SU-DHL-6 (cell line): ENCODE results near the gene PTPRCAP.
"Not testable (repeated sequence)": the region's sequence is repeated elsewhere in the genome, so short reads cannot be mapped to it uniquely, and the experiment has no call there.

Source experiments
- H2AFZ ChIP-seq: fragments of 200-600 bp; sonication (generic); 2 replicates; pipeline ENCODE4 v1.6.1; 2014; ENCODE audit warnings: low read depth, mild to moderate bottlenecking, moderate library complexity, mixed read lengths, antibody characterized with exemption, low read length; ENCODE audit not compliant: severe bottlenecking
- H3F3A ChIP-seq: fragments of 200-600 bp; shearing (Covaris generic); 2 replicates; pipeline ENCODE4 v1.6.0; 2016; ENCODE audit warnings: antibody characterized with exemption, mild to moderate bottlenecking; ENCODE audit not compliant: insufficient read depth
- H3K27ac ChIP-seq: fragments of 200-600 bp; sonication (generic); 2 replicates; pipeline ENCODE4 v1.5.1; 2016; ENCODE audit warnings: low read depth, mild to moderate bottlenecking, low read length, moderate library complexity, mixed read lengths
- H3K27me3 ChIP-seq: fragments of 200-600 bp; sonication (generic), shearing (Covaris generic); 2 replicates; pipeline ENCODE4 v1.6.0; 2014; ENCODE audit warnings: mild to moderate bottlenecking, low read length
- H3K36me3 ChIP-seq: fragments of 200-600 bp; sonication (generic); 2 replicates; pipeline ENCODE4 v1.6.1; 2014; ENCODE audit warnings: mild to moderate bottlenecking, low read length, mixed read lengths
- H3K4me2 ChIP-seq: fragments of 300-600, 200-600 bp; shearing (Covaris generic), sonication (generic); 2 replicates; pipeline ENCODE4 v1.6.0; 2014; ENCODE audit warnings: low read length, low read depth, mild to moderate bottlenecking; ENCODE audit not compliant: poor library complexity, severe bottlenecking
- H3K4me3 ChIP-seq: fragments of 200-600 bp; sonication (generic); 2 replicates; pipeline ENCODE4 v1.5.1; 2014; ENCODE audit warnings: antibody characterized with exemption, low read length, mild to moderate bottlenecking, mixed read lengths; ENCODE audit not compliant: insufficient read depth, poor library complexity, severe bottlenecking
- H3K79me2 ChIP-seq: fragments of 200-600 bp; sonication (generic); 2 replicates; pipeline ENCODE4 v1.6.1; 2014; ENCODE audit warnings: mild to moderate bottlenecking, low read length, moderate library complexity; ENCODE audit not compliant: insufficient read depth
- H3K9ac ChIP-seq: fragments of 200-600 bp; sonication (generic); 2 replicates; pipeline ENCODE4 v1.7.0; 2014; ENCODE audit warnings: mild to moderate bottlenecking, low read length
- H3K9me2 ChIP-seq: fragments of 200-600 bp; sonication (generic); replicated peaks from 2 replicates; pipeline ENCODE4 v1.6.1; 2014; ENCODE audit warnings: low read length; ENCODE audit not compliant: insufficient read depth
- H3K9me3 ChIP-seq: fragments of 200-600 bp; sonication (generic); 2 replicates; pipeline ENCODE4 v1.6.1; 2014; ENCODE audit warnings: low read length, mixed read lengths; ENCODE audit not compliant: insufficient read depth
- H4K20me1 ChIP-seq: fragments of 200-600 bp; sonication (generic); 2 replicates; pipeline ENCODE4 v1.6.1; 2014; ENCODE audit warnings: low read depth, mild to moderate bottlenecking, antibody characterized with exemption, low read length, moderate library complexity, mixed read lengths
- CTCF ChIP-seq: fragments of 200-600 bp; sonication (generic); IDR thresholded peaks from one replicate; pipeline ENCODE4 v1.5.1; 2017; ENCODE audit warnings: antibody characterized with exemption, mild to moderate bottlenecking, low read length, moderate library complexity; ENCODE audit not compliant: insufficient read depth, poor library complexity, severe bottlenecking
- EZH2phosphoT487 ChIP-seq: fragments of 200-600 bp; sonication (generic), shearing (Covaris generic); conservative IDR thresholded peaks from 2 replicates; pipeline ENCODE4 v1.6.1; 2018; ENCODE audit warnings: mild to moderate bottlenecking, antibody characterized with exemption, low read length, moderate library complexity, mixed read lengths

PTPRCAP gene

DNA sequence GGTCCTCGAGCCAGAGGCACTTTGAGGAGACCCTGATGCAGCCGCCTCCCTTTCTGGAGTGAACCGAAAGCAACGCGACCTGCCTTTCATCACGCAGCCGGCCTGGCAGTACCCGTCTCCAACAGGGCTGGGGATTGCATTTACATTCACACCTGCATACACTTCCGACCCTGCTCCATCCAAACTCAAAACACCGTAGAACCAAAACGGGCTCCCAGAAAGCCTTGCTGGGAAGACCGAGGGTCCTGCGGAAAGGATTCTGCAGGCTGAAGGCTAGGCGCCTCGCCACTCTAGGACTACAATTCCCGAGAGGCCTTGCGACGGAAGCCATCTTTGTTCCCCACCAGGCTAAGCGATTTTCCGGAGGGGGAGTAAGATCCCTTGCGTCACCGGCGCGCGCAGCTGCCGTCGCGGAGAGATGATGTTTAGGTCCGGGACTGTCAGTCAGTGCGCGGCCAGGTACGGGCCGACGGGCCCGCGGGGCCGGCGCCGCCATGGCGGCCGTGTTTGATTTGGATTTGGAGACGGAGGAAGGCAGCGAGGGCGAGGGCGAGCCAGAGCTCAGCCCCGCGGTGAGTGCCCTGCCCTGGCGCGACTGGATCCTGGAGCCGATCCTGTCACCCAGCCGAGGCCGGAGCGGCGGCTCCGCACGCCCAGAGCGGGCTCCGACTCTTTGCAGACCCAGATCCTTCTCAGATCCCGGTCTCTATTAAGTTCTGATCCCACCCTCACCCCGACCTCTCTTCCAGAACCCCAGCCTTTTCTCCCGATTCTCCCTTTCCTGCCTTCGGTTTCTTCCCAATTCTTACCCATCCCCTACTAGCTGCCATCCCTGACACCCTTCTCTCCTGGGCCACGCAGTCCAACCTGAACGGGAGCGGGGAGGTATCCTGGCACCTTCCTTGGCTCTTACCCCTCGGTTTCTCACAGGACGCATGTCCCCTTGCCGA, 9.2 kb downstream of the PTPRCAP start, which contains the start of gene RPS6KB2:
Gene RPS6KB2 (plus strand): TSS at position 443 of the 950 bp plus-strand sequence. CDS start 52 bp downstream, at position 495.
- Histone ChIP-seq H3K27me3 (no peaks in the 10 kb centered on the region), H3K79me2 (peaks cover 13% of the 10 kb centered on the region), H3K9me3 (no peaks in the 10 kb centered on the region), H4K20me1 (no peaks in the 10 kb centered on the region), H3F3A (peaks cover 3% of the 10 kb centered on the region; the same call in 1 of the 2 replicates), H3K4me3 (peak within 1 kb of the TSS; percentile 92), H3K36me3 (no peaks in the 10 kb centered on the region), H3K9ac (peak within 1 kb of the TSS; percentile 92), H3K4me2 (peak within 1 kb of the TSS; percentile 90), H2AFZ (peak within 1 kb of the TSS; percentile 72), H3K9me2 (no peaks in the 10 kb centered on the region), H3K27ac (peak within 1 kb of the TSS; percentile 46)
- TF ChIP-seq EZH2phosphoT487 (no peak), CTCF (no peak)

- Histone ChIP-seq H3K27ac (peak overlapping the region; percentile 46), H3K4me2 (peak overlapping the region; percentile 90), H3K79me2 (peaks cover 13% of the 10 kb centered on the region), H2AFZ (peak overlapping the region; percentile 72), H3K9ac (peak overlapping the region; percentile 92), H3K4me3 (peak overlapping the region; percentile 92)
- not testable (repeated sequence) for H3K9me3 ChIP-seq, H3F3A ChIP-seq, H4K20me1 ChIP-seq, H3K9me2 ChIP-seq, H3K27me3 ChIP-seq, H3K36me3 ChIP-seq
Measured at GRCh38 chr11:67427364-67427859, 10.1 kb downstream of the PTPRCAP start.

DNA sequence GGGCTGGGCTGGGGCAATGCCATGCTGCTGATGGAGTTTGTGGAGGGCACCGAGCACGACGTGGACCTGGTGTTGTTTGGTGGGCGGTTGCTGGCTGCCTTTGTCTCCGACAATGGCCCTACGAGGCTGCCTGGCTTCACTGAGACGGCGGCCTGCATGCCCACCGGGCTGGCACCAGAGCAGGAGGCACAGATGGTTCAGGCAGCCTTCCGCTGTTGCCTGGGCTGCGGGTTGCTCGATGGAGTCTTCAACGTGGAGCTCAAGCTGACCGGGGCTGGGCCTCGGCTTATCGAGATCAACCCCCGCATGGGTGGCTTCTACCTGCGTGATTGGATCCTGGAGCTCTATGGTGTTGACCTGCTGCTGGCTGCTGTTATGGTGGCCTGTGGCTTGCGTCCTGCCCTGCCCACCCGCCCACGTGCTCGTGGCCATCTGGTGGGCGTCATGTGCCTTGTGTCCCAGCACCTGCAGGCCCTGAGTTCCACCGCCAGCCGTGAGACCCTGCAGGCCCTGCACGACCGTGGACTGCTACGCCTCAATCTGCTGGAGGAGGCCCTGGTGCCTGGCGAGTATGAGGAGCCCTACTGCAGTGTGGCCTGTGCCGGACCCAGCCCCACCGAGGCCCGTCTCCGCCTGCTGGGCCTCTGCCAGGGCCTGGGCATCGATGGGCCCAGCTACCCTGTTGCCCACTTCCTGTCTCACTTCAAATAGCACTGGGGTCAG, 13.4 kb downstream of the PTPRCAP start:
- Histone ChIP-seq H3K36me3 (no peaks in the 10 kb centered on the region), H3K79me2 (peaks cover 6% of the 10 kb centered on the region), H3K9me2 (no peaks in the 10 kb centered on the region), H3K9me3 (no peaks in the 10 kb centered on the region), H3K27ac (no peak overlapping the region), H4K20me1 (no peaks in the 10 kb centered on the region), H3K4me3 (no peak overlapping the region), H3F3A (no peaks in the 10 kb centered on the region), H3K4me2 (no peak overlapping the region), H2AFZ (no peak overlapping the region), H3K27me3 (no peaks in the 10 kb centered on the region), H3K9ac (no peak overlapping the region)
- TF ChIP-seq EZH2phosphoT487 (no peak), CTCF (no peak)
